GM19328 (cell line): ENCODE results near the gene DIAPH3.

Experiments used
- ATAC-seq: cut with Tn5 transposase; IDR thresholded peaks from one replicate; pipeline ENCODE4 v1.9.1; 2021; ENCODE audit warnings: mild to moderate bottlenecking, moderate library complexity; ENCODE audit not compliant: unreplicated experiment

DIAPH3 gene

GRCh38 chr13:60152904-60153303, 10.8 kb downstream of the DIAPH3 start:
- ATAC-seq, result no peak

GRCh38 chr13:60152114-60152513, 11.6 kb downstream of the DIAPH3 start:
- no peak for ATAC-seq

- ATAC-seq, result no peak
These were observed 13.2 kb downstream of the DIAPH3 start for GRCh38 chr13:60150538-60150937.

- ATAC-seq, result no peak
These were observed 14.8 kb downstream of the DIAPH3 start for GRCh38 chr13:60148918-60149317.

- ATAC-seq, result no peak
These were observed 16.4 kb downstream of the DIAPH3 start for GRCh38 chr13:60147361-60147760.

GRCh38 chr13:60146471-60146870, 17.3 kb downstream of the DIAPH3 start:
- ATAC-seq, result no peak

- no peak for ATAC-seq
These were observed 20.0 kb downstream of the DIAPH3 start for GRCh38 chr13:60143775-60144174.

GRCh38 chr13:60139272-60139671, 24.5 kb downstream of the DIAPH3 start:
- no peak for ATAC-seq

- ATAC-seq, result no peak
These were observed 25.1 kb downstream of the DIAPH3 start for GRCh38 chr13:60138674-60139073.

- no peak for ATAC-seq
These were observed 25.7 kb downstream of the DIAPH3 start for GRCh38 chr13:60137911-60138560.

- ATAC-seq, result no peak
These were observed 28.4 kb downstream of the DIAPH3 start for GRCh38 chr13:60135344-60135743.

GRCh38 chr13:60134376-60134775, 29.4 kb downstream of the DIAPH3 start:
- no peak for ATAC-seq

- no peak for ATAC-seq
These were observed 42.4 kb downstream of the DIAPH3 start for GRCh38 chr13:60121337-60121687.

GRCh38 chr13:60120617-60121336, 43.0 kb downstream of the DIAPH3 start:
- no peak for ATAC-seq

GRCh38 chr13:60118696-60119400, 44.9 kb downstream of the DIAPH3 start:
- no peak for ATAC-seq

GRCh38 chr13:60114499-60115028, 49.2 kb downstream of the DIAPH3 start:
- no peak for ATAC-seq

- no peak for ATAC-seq
These were observed 51.0 kb downstream of the DIAPH3 start for GRCh38 chr13:60112771-60113170.

- no peak for ATAC-seq
These were observed 52.0 kb downstream of the DIAPH3 start for GRCh38 chr13:60111691-60112090.

- ATAC-seq, result no peak
These were observed 54.4 kb downstream of the DIAPH3 start for GRCh38 chr13:60109285-60109684.

- ATAC-seq, result no peak
These were observed 55.1 kb downstream of the DIAPH3 start for GRCh38 chr13:60108589-60108988.

GRCh38 chr13:60099631-60100420, 63.9 kb downstream of the DIAPH3 start:
- no peak for ATAC-seq
